ENCODE results near the gene CCL22. TPM values are rescaled to one million over a fixed set of nuclear protein-coding genes. Genes with fewer than 3 reads are reported as not detected.
A peak's percentile ranks its signal among the peaks of the same experiment; 100 is the strongest.
"Not testable (repeated sequence)": the region's sequence is repeated elsewhere in the genome, so short reads cannot be mapped to it uniquely, and the experiment has no call there.

CCL22 gene
- total RNA-seq, 3 donors from 2014 or later: 0.16 to 0.51 (median 0.41) TPM

DNA sequence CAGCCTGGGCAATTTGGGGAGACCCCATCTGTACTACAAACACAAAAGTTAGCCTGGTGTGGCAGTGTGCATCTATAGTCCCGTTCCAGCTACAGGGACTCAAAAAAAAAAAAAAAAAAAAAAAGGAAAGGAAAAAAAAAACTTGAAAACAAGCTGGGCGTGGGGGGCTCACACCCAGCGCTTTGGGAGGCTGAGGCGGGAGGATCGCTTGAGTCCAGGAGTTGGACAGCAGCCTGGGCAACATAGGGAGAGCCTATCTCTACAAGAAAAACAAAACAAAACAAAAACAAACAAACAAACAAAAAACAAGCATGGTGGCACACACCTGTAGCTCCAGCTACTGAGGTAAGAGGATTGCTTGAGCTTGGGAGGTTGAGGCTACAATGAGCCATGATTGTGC lies 33.1 kb downstream of the CCL22 start:
- Histone ChIP-seq H3K4me3 (no peak overlapping the region), H3K4me1 (ENCODE audit: low read depth) (no peaks in the 10 kb centered on the region), H3K9me3 (no peaks in the 10 kb centered on the region), H3K36me3 (ENCODE audit: low read depth) (no peaks in the 10 kb centered on the region)
- DNase-seq: no peak
- TF ChIP-seq, protein P1, sequence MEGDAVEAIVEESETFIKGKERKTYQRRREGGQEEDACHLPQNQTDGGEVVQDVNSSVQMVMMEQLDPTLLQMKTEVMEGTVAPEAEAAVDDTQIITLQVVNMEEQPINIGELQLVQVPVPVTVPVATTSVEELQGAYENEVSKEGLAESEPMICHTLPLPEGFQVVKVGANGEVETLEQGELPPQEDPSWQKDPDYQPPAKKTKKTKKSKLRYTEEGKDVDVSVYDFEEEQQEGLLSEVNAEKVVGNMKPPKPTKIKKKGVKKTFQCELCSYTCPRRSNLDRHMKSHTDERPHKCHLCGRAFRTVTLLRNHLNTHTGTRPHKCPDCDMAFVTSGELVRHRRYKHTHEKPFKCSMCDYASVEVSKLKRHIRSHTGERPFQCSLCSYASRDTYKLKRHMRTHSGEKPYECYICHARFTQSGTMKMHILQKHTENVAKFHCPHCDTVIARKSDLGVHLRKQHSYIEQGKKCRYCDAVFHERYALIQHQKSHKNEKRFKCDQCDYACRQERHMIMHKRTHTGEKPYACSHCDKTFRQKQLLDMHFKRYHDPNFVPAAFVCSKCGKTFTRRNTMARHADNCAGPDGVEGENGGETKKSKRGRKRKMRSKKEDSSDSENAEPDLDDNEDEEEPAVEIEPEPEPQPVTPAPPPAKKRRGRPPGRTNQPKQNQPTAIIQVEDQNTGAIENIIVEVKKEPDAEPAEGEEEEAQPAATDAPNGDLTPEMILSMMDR (IDR thresholded peaks at IDR 0.05): no peak
- no peak for ATAC-seq
- intact Hi-C loops (cut with DNase I, micrococcal nuclease): no loop called here

DNA sequence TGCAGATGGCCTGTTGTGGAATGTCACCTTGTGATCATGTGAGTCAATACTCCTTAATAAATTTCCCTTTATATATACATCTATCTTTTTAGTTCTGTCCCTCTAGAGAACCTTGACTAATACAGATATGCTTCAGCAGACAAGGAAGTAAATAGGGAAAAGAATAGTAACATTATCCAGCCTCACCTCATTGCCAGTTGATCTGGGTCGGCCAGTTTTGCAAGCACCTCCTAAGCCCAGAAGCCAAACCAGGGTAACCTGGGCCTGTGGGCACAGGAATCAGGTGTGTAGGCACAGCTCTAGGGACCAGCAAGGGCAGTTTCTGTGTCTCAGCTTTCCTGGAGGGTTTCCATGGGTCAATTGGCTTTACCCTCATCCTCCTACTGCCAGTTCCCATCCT lies 34.1 kb downstream of the CCL22 start:
- ATAC-seq: peak; percentile 47
- TF ChIP-seq, protein P1 (IDR thresholded peaks at IDR 0.05): no peak
- no peaks in the 10 kb centered on the region for H3K36me3 ChIP-seq (ENCODE audit: low read depth)
- no peaks in the 10 kb centered on the region for H3K4me1 ChIP-seq (ENCODE audit: low read depth)
- H3K9me3 ChIP-seq: no peaks in the 10 kb centered on the region
- intact Hi-C loops (cut with DNase I, micrococcal nuclease): no loop called here
- no peak overlapping the region for H3K4me3 ChIP-seq
- DNase-seq: no peak

DNA sequence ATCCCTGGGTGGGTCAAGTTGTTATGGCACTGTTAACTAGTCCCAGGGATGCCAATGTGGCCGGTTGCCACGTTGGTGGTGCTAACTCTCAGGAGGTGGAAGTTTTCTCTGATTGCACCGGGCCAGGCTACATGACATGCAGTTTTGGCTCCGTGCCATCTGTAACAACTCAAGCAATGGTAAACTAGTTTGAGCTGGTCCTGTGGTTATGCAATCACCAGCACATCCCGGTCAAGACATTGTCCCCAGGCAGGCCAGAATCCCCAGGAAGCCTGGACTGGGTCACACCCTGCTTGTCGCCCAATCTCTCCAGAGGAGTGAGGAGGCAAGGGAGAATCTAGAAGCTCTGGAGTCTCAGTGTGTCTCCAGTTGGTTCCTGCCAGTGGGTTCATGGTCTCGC lies 35.9 kb downstream of the CCL22 start:
- Histone ChIP-seq H3K9me3 (no peaks in the 10 kb centered on the region), H3K4me3 (no peak overlapping the region), H3K36me3 (ENCODE audit: low read depth) (no peaks in the 10 kb centered on the region), H3K4me1 (ENCODE audit: low read depth) (no peaks in the 10 kb centered on the region)
- TF ChIP-seq, protein P1 (IDR thresholded peaks at IDR 0.05): no peak
- intact Hi-C loops (cut with DNase I, micrococcal nuclease): no loop called here
- DNase-seq: peak in 2 of 3 donors; percentile 41 to 74
- ATAC-seq: peak; percentile 78

DNA sequence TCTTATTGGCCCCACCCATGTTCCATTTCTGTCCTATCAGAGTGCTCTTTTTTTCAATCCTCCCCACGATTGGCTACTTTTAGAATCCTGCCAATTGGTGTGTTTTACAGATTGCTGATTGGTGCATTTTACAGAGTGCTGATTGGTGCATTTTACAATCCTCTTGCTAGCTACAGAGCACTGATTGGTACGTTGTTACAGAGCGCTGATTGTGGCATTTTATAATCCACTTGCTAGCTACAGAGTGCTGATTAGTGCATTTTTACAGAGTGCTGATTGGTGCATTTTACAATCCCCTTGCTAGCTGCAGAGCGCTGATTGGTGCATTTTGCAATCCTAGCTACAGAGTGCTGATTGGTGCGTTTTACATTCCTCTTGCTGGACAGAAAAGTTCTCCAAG lies 36.4 kb downstream of the CCL22 start:
- ATAC-seq (no peak), DNase-seq (no peak)
- intact Hi-C loops (cut with DNase I, micrococcal nuclease): no loop called here
- Histone ChIP-seq H3K9me3 (no peaks in the 10 kb centered on the region), H3K36me3 (ENCODE audit: low read depth) (no peaks in the 10 kb centered on the region), H3K4me3 (no peak overlapping the region), H3K4me1 (ENCODE audit: low read depth) (no peaks in the 10 kb centered on the region)
- TF ChIP-seq, protein P1 (IDR thresholded peaks at IDR 0.05): no peak

DNA sequence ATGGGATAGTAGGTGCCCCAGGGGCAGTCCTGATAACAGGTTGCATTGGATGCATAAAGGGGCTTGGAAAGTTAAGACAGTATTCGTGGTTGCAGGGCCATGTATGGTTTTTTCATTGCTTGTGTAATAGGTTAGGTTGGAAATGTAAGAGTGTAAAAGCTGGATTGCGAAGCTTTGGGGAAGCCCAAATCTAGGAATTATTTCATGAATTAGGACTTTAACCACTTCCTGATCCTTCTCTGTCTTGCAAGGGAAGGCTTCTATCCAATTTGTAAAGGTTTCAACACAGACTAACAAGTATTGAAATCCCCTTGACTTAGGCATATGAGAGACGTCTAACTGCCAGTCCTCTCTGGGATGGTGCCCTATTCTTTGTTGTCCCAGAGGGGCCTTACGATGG lies 38.2 kb downstream of the CCL22 start:
- TF ChIP-seq, protein P1 (IDR thresholded peaks at IDR 0.05): no peak
- DNase-seq (no peak), ATAC-seq (no peak)
- intact Hi-C loops (cut with DNase I, micrococcal nuclease): no loop called here
- Histone ChIP-seq H3K9me3 (no peaks in the 10 kb centered on the region), H3K4me3 (no peak overlapping the region), H3K36me3 (ENCODE audit: low read depth) (no peaks in the 10 kb centered on the region), H3K4me1 (ENCODE audit: low read depth) (no peaks in the 10 kb centered on the region)

DNA sequence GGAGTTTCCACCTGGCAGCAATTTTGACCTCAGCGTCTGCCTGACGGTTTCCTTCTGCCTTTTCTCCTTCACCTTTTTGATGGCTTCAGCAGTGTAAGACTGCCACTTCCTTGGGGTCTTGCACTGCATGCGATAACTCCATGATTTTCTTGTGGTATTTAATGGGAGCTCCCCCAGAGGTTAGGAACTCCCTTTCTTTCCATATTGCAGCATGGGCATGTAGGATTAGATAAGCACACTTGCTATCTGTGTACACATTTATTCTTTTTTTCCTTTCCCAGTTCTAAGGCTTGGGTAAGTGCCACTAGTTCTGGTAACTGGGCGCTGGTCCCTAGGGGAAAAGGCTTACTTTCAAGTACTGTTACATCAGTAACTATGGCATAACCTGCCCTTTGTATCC lies 38.9 kb downstream of the CCL22 start:
- ATAC-seq; DNase-seq; H3K9me3 ChIP-seq; H3K4me1 ChIP-seq (ENCODE audit: low read depth); intact Hi-C loops (cut with DNase I, micrococcal nuclease); H3K4me3 ChIP-seq; H3K36me3 ChIP-seq (ENCODE audit: low read depth): not testable (repeated sequence)

Data from mucosa of descending colon (tissue), 3 donors.